ENCODE results near the gene DAND5. TPM values are rescaled to one million over a fixed set of nuclear protein-coding genes. Genes with fewer than 3 reads are reported as not detected.

Gene DAND5
- total RNA-seq, 1 donor from 2014 or later = not detected

GRCh38 chr19:12996406-12997094 lies 27.2 kb downstream of the DAND5 start:
- H3K36me3 Mint-ChIP-seq (ENCODE audit: low read depth, unreplicated experiment) = peaks cover 11% of the 10 kb centered on the region
- TF ChIP-seq EZH2 (IDR thresholded peaks at IDR 0.05; ENCODE audit: insufficient read depth, low read length) = no peak
- TF ChIP-seq, protein P1, sequence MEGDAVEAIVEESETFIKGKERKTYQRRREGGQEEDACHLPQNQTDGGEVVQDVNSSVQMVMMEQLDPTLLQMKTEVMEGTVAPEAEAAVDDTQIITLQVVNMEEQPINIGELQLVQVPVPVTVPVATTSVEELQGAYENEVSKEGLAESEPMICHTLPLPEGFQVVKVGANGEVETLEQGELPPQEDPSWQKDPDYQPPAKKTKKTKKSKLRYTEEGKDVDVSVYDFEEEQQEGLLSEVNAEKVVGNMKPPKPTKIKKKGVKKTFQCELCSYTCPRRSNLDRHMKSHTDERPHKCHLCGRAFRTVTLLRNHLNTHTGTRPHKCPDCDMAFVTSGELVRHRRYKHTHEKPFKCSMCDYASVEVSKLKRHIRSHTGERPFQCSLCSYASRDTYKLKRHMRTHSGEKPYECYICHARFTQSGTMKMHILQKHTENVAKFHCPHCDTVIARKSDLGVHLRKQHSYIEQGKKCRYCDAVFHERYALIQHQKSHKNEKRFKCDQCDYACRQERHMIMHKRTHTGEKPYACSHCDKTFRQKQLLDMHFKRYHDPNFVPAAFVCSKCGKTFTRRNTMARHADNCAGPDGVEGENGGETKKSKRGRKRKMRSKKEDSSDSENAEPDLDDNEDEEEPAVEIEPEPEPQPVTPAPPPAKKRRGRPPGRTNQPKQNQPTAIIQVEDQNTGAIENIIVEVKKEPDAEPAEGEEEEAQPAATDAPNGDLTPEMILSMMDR (IDR thresholded peaks at IDR 0.05; ENCODE audit: insufficient read depth, low read depth, low read length) = no peak
- FAIRE-seq = no peak
- peak overlapping the region; percentile 73 for H3K4me3 Mint-ChIP-seq (ENCODE audit: unreplicated experiment)
- H3K4me1 ChIP-seq (ENCODE audit: insufficient read depth, low read length) = peaks cover 24% of the 10 kb centered on the region
- peaks cover 6% of the 10 kb centered on the region for H3K9me3 Mint-ChIP-seq (ENCODE audit: unreplicated experiment)
- H3K9ac ChIP-seq (ENCODE audit: low read length) = peak overlapping the region; percentile 87
- H3K27ac ChIP-seq (ENCODE audit: low read depth, low read length) = peak overlapping the region; percentile 63
- DNase-seq (ENCODE audit: low read depth) = no peak
- peak overlapping the region; percentile 75 for H2AFZ ChIP-seq (ENCODE audit: low read depth, low read length)
- H3K4me1 Mint-ChIP-seq (ENCODE audit: low read depth, unreplicated experiment) = no peaks in the 10 kb centered on the region
- no peaks in the 10 kb centered on the region for H3K9me3 ChIP-seq (ENCODE audit: insufficient read depth, low read depth, low read length)
- H3K79me2 ChIP-seq (ENCODE audit: insufficient read depth, low read length) = peaks cover 60% of the 10 kb centered on the region
- peak overlapping the region; percentile 72 for H3K4me3 ChIP-seq (ENCODE audit: insufficient read depth, low read depth, low read length)
- H3K27me3 ChIP-seq (ENCODE audit: insufficient read depth, low read length) = no peaks in the 10 kb centered on the region
- peak overlapping the region; percentile 86 for H3K4me2 ChIP-seq (ENCODE audit: low read length)
- H4K20me1 ChIP-seq (ENCODE audit: insufficient read depth, low read length) = peaks cover 43% of the 10 kb centered on the region
- H3K27ac Mint-ChIP-seq (ENCODE audit: unreplicated experiment) = no peak overlapping the region
- H3K36me3 ChIP-seq (ENCODE audit: insufficient read depth, low read length) = peaks cover 5% of the 10 kb centered on the region
- peaks cover 77% of the 10 kb centered on the region for H3K27me3 Mint-ChIP-seq (ENCODE audit: low read depth, unreplicated experiment)

DNA sequence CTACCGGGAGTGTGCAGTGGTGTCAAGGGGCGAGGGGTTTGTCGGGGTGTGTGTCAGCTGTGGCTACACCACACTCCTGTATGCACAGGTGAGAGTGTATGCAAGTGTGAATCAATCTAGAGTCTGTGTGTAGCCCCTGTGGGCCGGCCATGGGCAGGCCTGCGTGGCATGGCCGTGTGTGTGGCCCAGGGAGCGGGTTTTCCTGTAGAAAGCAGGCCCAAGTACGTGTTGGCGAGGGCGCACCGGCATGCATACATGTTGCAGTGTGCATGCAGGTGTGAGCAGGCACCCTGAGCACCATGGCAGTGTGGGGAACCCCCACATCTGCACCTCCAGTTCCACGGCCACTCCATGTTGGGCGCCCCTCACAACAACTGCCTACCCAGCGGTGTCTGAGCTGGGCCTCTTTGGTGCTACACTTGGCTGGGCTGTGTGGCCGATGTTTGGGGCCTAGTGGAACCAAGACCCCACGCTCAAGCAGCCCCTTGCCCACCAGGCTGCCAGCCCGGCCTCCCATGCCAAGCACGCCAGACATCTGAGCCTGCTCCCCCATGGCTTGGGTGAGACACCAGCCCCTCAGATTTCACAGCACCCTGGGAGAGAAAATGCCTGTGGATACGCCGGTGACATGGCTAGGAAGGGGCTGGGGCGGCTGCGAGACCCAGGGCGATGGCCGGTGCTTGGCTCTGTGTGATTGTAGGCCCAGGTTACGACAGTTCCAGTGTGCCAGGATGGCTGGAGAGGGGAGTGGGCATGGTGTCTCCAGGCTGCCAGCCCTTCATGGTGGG lies 28.0 kb downstream of the DAND5 start:
- Histone ChIP-seq H3K9ac (ENCODE audit: low read length) (peak overlapping the region; percentile 87), H3K36me3 (ENCODE audit: insufficient read depth, low read length) (peaks cover 5% of the 10 kb centered on the region), H3K27me3 (ENCODE audit: insufficient read depth, low read length) (no peaks in the 10 kb centered on the region), H3K9me3 (ENCODE audit: insufficient read depth, low read depth, low read length) (no peaks in the 10 kb centered on the region), H4K20me1 (ENCODE audit: insufficient read depth, low read length) (peaks cover 50% of the 10 kb centered on the region), H2AFZ (ENCODE audit: low read depth, low read length) (no peak overlapping the region), H3K4me2 (ENCODE audit: low read length) (peak overlapping the region; percentile 86), H3K27ac (ENCODE audit: low read depth, low read length) (no peak overlapping the region), H3K4me3 (ENCODE audit: insufficient read depth, low read depth, low read length) (peak overlapping the region; percentile 72), H3K4me1 (ENCODE audit: insufficient read depth, low read length) (peaks cover 28% of the 10 kb centered on the region), H3K79me2 (ENCODE audit: insufficient read depth, low read length) (peaks cover 68% of the 10 kb centered on the region)
- H3K4me3 Mint-ChIP-seq (ENCODE audit: unreplicated experiment) = peak overlapping the region; percentile 73
- H3K27me3 Mint-ChIP-seq (ENCODE audit: low read depth, unreplicated experiment) = peaks cover 71% of the 10 kb centered on the region
- H3K9me3 Mint-ChIP-seq (ENCODE audit: unreplicated experiment) = peaks cover 5% of the 10 kb centered on the region
- H3K4me1 Mint-ChIP-seq (ENCODE audit: low read depth, unreplicated experiment) = no peaks in the 10 kb centered on the region
- no peak for DNase-seq (ENCODE audit: low read depth)
- TF ChIP-seq, protein P1 (IDR thresholded peaks at IDR 0.05; ENCODE audit: insufficient read depth, low read depth, low read length) = no peak
- no peak for TF ChIP-seq EZH2 (IDR thresholded peaks at IDR 0.05; ENCODE audit: insufficient read depth, low read length)
- no peak overlapping the region for H3K27ac Mint-ChIP-seq (ENCODE audit: unreplicated experiment)
- peaks cover 11% of the 10 kb centered on the region for H3K36me3 Mint-ChIP-seq (ENCODE audit: low read depth, unreplicated experiment)
- FAIRE-seq = no peak

Measured in astrocyte (in vitro differentiated cells and primary cell).